SH-SY5Y (cell line): Measurements from ENCODE around the gene RASGRF2.
A peak's percentile ranks its signal among the peaks of the same experiment; 100 is the strongest.

Experiments used
- GATA2 ChIP-seq: IDR thresholded peaks from 2 replicates; pipeline ENCODE4 v1.6.1; 2011; ENCODE audit warnings: mild to moderate bottlenecking, low read depth, low read length
- GATA3 ChIP-seq: IDR thresholded peaks from 2 replicates; pipeline ENCODE4 v1.6.1; 2011; ENCODE audit warnings: low read depth, mild to moderate bottlenecking, low read length, moderate library complexity

RASGRF2 gene

DNA sequence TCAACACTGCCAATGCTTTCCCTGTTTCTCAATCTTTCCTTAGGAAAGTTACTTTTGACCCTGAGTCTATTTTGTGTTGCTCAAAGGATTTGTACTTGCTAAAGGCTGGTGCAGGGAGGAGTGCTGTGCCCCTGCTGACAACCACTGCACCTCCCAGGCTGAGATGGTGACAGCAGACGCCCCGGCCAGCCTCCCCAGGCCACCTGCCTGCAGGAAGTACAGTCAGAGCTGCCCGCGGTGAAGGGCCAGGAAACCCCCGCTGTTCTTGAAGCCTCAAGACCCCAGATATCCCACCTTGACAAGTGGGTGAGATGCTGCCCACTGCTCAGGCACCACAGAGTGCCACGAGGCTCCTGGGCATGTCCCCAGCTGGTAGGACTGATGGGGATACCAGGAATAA lies 228.8 kb downstream of the RASGRF2 start:
- no peak for TF ChIP-seq GATA3
- no peak for TF ChIP-seq GATA2

DNA sequence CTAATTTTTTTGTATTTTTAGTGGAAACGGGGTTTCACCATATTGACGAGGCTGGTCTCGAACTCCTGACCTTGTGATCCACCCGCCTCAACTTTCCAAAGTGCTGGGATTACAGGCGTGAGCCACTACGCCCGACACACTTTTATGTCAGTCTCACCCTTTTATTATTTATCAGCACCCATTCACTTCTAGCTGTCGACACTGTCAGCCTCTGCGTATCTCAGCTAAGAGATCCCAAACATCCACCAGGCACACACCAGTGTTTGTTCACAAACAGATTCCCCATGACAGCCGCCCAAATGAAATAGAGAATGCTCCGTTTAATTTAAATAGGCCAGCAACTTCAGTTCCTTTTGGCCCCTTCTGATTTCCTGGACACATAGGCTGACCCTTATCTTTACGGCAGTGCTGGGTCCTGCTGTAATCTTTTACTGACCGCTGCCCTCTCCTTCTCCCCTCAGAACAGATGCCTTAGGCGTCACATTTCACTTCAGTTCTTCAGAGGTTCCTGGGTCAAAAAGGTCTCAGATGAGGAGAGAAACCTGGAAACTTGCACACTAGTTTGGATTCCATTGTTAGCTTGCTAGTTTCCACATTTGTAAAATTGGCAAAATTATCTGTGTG lies 229.8 kb downstream of the RASGRF2 start:
- TF ChIP-seq GATA2 (no peak), GATA3 (no peak)

- TF ChIP-seq GATA2 (no peak), GATA3 (no peak)
These were observed 231.7 kb downstream of the RASGRF2 start for GRCh38 chr5:81191726-81192372.

DNA sequence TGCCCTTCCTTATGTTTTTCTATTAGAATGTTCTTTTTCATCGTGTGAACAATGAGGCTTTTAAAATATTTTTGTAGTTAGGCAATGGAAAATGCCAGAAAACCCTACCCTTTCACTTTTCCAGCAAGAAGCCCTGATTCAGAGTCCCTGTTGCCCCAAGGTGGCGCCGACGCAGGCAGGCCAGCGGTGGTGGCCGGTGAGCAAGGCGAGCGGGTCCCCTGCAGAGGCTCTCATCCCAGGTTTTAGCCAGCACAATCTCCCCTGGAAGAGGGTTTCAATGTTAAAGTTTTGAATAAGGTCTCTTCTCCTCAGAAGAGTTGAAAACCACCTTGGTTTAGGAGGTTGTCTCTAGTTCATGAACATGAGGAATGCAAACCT lies 232.2 kb downstream of the RASGRF2 start:
- TF ChIP-seq GATA3 (no peak), GATA2 (no peak)

GRCh38 chr5:81194633-81195334 lies 234.6 kb downstream of the RASGRF2 start:
- no peak for TF ChIP-seq GATA3
- no peak for TF ChIP-seq GATA2

GRCh38 chr5:81195335-81195929 lies 235.3 kb downstream of the RASGRF2 start:
- peak; percentile 91 for TF ChIP-seq GATA2
- 0 out of 2 replicates have a peak, but pooled peaks have one; percentile 44 for TF ChIP-seq GATA3

GRCh38 chr5:81202655-81203054 lies 242.5 kb downstream of the RASGRF2 start:
- TF ChIP-seq GATA3: no peak
- no peak for TF ChIP-seq GATA2

GRCh38 chr5:81203729-81204128 lies 243.6 kb downstream of the RASGRF2 start:
- TF ChIP-seq GATA3 (no peak), GATA2 (no peak)

GRCh38 chr5:81204205-81204604 lies 244.0 kb downstream of the RASGRF2 start:
- TF ChIP-seq GATA2: no peak
- TF ChIP-seq GATA3: no peak

GRCh38 chr5:81205058-81205457 lies 244.9 kb downstream of the RASGRF2 start:
- TF ChIP-seq GATA3 (no peak), GATA2 (no peak)

GRCh38 chr5:81207009-81207408 lies 246.8 kb downstream of the RASGRF2 start:
- no peak for TF ChIP-seq GATA2
- TF ChIP-seq GATA3: no peak

GRCh38 chr5:81208904-81209303 lies 248.7 kb downstream of the RASGRF2 start:
- no peak for TF ChIP-seq GATA3
- no peak for TF ChIP-seq GATA2

DNA sequence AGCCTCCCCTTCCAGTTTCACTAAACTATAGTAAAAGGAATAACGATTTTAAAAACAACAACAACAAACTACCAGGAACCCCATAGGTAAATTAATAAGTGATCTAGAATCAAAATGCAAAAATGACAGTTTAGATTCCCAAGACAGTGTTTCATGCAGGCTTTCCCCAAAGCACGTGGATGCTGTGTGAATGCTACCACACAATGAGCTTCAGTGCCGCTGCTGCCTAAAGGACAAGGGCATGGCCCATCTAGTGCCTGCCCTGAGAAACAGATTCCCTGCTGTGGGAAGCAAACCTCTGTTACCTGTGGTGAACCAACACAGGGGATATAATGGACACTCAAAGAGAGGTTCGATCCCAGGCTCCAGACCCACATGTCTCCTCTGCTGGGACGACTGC lies 249.2 kb downstream of the RASGRF2 start:
- TF ChIP-seq GATA3: no peak
- TF ChIP-seq GATA2: no peak

- TF ChIP-seq GATA3 (no peak), GATA2 (no peak)
These were observed 249.8 kb downstream of the RASGRF2 start for GRCh38 chr5:81209869-81210493.
